Effector memory CD8-positive, alpha-beta T cell (primary cell): Measurements from ENCODE around the gene CCDC88A.

Experiments
- ATAC-seq: fragments of 150-1000 bp; cut with Tn5 transposase; replicated peaks from 2 replicates; pipeline ENCODE4 v1.10.0; 2021; ENCODE audit warnings: mild to moderate bottlenecking, moderate library complexity
- DNase-seq, 3 experiments: peaks; one replicate each; pipeline ENCODE4 v3.0.0; 2021
- H3K27ac Mint-ChIP-seq, 2 donors: one replicate each; pipeline ENCODE4 v1.8.0; 2022; ENCODE audit warnings: mild to moderate bottlenecking in 2 of 2, mixed read lengths in 2 of 2, moderate library complexity in 2 of 2
- H3K27me3 Mint-ChIP-seq, 2 donors: one replicate each; pipeline ENCODE4 v1.8.0; 2022; ENCODE audit warnings: mixed read lengths in 2 of 2
- H3K36me3 Mint-ChIP-seq: one replicate; pipeline ENCODE4 v1.8.0; 2022; ENCODE audit warnings: mild to moderate bottlenecking, moderate library complexity, mixed read lengths; ENCODE audit not compliant: insufficient read depth
- H3K4me1 Mint-ChIP-seq, 2 donors: one replicate each; pipeline ENCODE4 v1.8.0; 2022; ENCODE audit warnings: low read depth in 2 of 2, mixed read lengths in 2 of 2
- H3K4me3 Mint-ChIP-seq, 2 donors: one replicate each; pipeline ENCODE4 v1.8.0; 2022; ENCODE audit warnings: mild to moderate bottlenecking in 2 of 2, mixed read lengths in 2 of 2, moderate library complexity in 2 of 2
- H3K9me3 Mint-ChIP-seq, 2 donors: one replicate each; pipeline ENCODE4 v1.8.0; 2022; ENCODE audit warnings: mixed read lengths in 2 of 2

CCDC88A gene

GRCh38 chr2:55416786-55417568 lies 2.7 kb downstream of the CCDC88A start:
- H3K4me1 Mint-ChIP-seq: peaks cover 12 to 29% of the 10 kb centered on the region in 2 donors
- DNase-seq (no peak), ATAC-seq (no peak)
- no peaks in the 10 kb centered on the region for H3K27me3 Mint-ChIP-seq
- no peaks in the 10 kb centered on the region for H3K9me3 Mint-ChIP-seq
- no peak overlapping the region for H3K27ac Mint-ChIP-seq
- H3K4me3 Mint-ChIP-seq: no peak overlapping the region
- H3K36me3 Mint-ChIP-seq: peaks cover 11% of the 10 kb centered on the region

DNA sequence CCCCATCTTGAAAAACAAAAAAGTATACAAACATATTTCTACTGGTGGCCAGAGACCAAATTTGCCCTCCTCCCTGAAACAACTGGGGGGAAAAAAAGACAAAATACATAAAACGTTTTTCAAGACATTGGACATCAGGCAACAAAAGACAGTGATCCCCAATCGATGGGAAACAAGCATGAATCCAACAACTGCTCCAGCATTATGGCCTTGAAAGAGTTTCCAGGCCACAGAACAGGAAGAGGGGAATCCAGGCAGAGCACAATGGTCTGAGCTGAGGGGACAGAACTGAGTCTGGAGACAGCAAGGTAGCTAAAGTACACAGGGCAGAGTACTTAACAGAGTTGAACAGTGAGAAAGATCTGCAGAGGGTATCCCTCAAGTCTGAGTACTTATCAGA lies 4.4 kb downstream of the CCDC88A start:
- H3K9me3 Mint-ChIP-seq: no peaks in the 10 kb centered on the region
- peak overlapping the region in 1 of 2 donors; percentile 52 for H3K27ac Mint-ChIP-seq
- no peak for ATAC-seq

GRCh38 chr2:55408918-55409868 lies 10.5 kb downstream of the CCDC88A start:
- Mint-ChIP-seq H3K4me3 (no peak overlapping the region), H3K27ac (no peak overlapping the region)

More for the DNA sequence above, 4.4 kb downstream of the CCDC88A start:
- H3K36me3 Mint-ChIP-seq: peaks cover 11% of the 10 kb centered on the region
- DNase-seq: no peak
- no peaks in the 10 kb centered on the region for H3K27me3 Mint-ChIP-seq
- no peak overlapping the region for H3K4me3 Mint-ChIP-seq
- H3K4me1 Mint-ChIP-seq: peaks cover 10 to 20% of the 10 kb centered on the region in 2 donors

GRCh38 chr2:55408098-55408882 lies 11.4 kb downstream of the CCDC88A start:
- no peaks in the 10 kb centered on the region for H3K27me3 Mint-ChIP-seq

More at GRCh38 chr2:55408918-55409868, 10.5 kb downstream of the CCDC88A start:
- H3K27me3 Mint-ChIP-seq: no peaks in the 10 kb centered on the region
- no peak for DNase-seq
- H3K9me3 Mint-ChIP-seq: no peaks in the 10 kb centered on the region
- H3K4me1 Mint-ChIP-seq: peaks cover 2 to 8% of the 10 kb centered on the region in 2 donors
- H3K36me3 Mint-ChIP-seq: peaks cover 5% of the 10 kb centered on the region
- ATAC-seq: no peak

GRCh38 chr2:55405116-55405515 lies 14.5 kb downstream of the CCDC88A start:
- H3K27me3 Mint-ChIP-seq: no peaks in the 10 kb centered on the region

More at GRCh38 chr2:55408098-55408882, 11.4 kb downstream of the CCDC88A start:
- DNase-seq (no peak), ATAC-seq (no peak)
- peaks cover 2 to 8% of the 10 kb centered on the region in 2 donors for H3K4me1 Mint-ChIP-seq
- peaks cover 5% of the 10 kb centered on the region for H3K36me3 Mint-ChIP-seq
- no peak overlapping the region for H3K4me3 Mint-ChIP-seq
- no peak overlapping the region for H3K27ac Mint-ChIP-seq
- no peaks in the 10 kb centered on the region for H3K9me3 Mint-ChIP-seq

GRCh38 chr2:55403256-55403998 lies 16.2 kb downstream of the CCDC88A start:
- Mint-ChIP-seq H3K9me3 (no peaks in the 10 kb centered on the region), H3K4me1 (peaks cover 0 to 4% of the 10 kb centered on the region in 2 donors), H3K27me3 (no peaks in the 10 kb centered on the region), H3K27ac (no peak overlapping the region), H3K4me3 (no peak overlapping the region), H3K36me3 (peaks cover 9% of the 10 kb centered on the region)
- DNase-seq (no peak), ATAC-seq (no peak)

More at GRCh38 chr2:55405116-55405515, 14.5 kb downstream of the CCDC88A start:
- no peaks in the 10 kb centered on the region for H3K9me3 Mint-ChIP-seq
- peaks cover 2 to 8% of the 10 kb centered on the region in 2 donors for H3K4me1 Mint-ChIP-seq
- H3K27ac Mint-ChIP-seq: no peak overlapping the region
- H3K36me3 Mint-ChIP-seq: peaks cover 9% of the 10 kb centered on the region
- ATAC-seq (no peak), DNase-seq (no peak)
- H3K4me3 Mint-ChIP-seq: no peak overlapping the region

GRCh38 chr2:55401124-55401523 lies 18.5 kb downstream of the CCDC88A start:
- Mint-ChIP-seq H3K4me3 (no peak overlapping the region), H3K4me1 (no peaks in the 10 kb centered on the region), H3K36me3 (peaks cover 3% of the 10 kb centered on the region), H3K9me3 (no peaks in the 10 kb centered on the region), H3K27ac (no peak overlapping the region), H3K27me3 (no peaks in the 10 kb centered on the region)
- DNase-seq: no peak
- ATAC-seq: no peak

GRCh38 chr2:55400332-55400731 lies 19.3 kb downstream of the CCDC88A start:
- no peak for DNase-seq
- Mint-ChIP-seq H3K4me1 (no peaks in the 10 kb centered on the region), H3K36me3 (peaks cover 3% of the 10 kb centered on the region), H3K27me3 (no peaks in the 10 kb centered on the region), H3K4me3 (no peak overlapping the region), H3K27ac (no peak overlapping the region), H3K9me3 (no peaks in the 10 kb centered on the region)
- ATAC-seq: no peak

DNA sequence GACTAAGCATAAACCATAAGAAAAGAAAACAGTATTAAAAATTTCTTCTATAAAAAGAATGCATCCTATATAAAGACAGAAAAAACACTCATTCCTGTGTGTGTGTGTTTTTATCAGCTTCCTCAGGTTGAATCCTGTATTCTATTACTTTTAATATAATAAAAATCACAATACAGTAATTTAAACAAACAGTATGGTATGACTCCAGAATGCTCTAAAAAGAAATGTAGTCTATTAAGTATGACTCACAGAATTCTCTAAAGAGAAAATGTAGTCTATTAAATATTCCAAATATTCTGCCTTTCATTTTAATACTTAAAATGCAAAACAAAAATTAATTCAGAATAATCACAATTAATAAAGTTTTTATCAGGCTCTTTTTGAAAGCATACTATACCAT lies 19.8 kb downstream of the CCDC88A start:
- DNase-seq (no peak), ATAC-seq (no peak)
- Mint-ChIP-seq H3K9me3 (no peaks in the 10 kb centered on the region), H3K4me3 (no peak overlapping the region), H3K4me1 (no peaks in the 10 kb centered on the region), H3K36me3 (peaks cover 3% of the 10 kb centered on the region), H3K27me3 (no peaks in the 10 kb centered on the region), H3K27ac (no peak overlapping the region)

GRCh38 chr2:55395724-55396605 lies 23.7 kb downstream of the CCDC88A start:
- DNase-seq (no peak), ATAC-seq (no peak)
- Mint-ChIP-seq H3K4me1 (no peaks in the 10 kb centered on the region), H3K36me3 (peaks cover 3% of the 10 kb centered on the region), H3K27ac (no peak overlapping the region), H3K27me3 (no peaks in the 10 kb centered on the region), H3K4me3 (no peak overlapping the region), H3K9me3 (no peaks in the 10 kb centered on the region)

DNA sequence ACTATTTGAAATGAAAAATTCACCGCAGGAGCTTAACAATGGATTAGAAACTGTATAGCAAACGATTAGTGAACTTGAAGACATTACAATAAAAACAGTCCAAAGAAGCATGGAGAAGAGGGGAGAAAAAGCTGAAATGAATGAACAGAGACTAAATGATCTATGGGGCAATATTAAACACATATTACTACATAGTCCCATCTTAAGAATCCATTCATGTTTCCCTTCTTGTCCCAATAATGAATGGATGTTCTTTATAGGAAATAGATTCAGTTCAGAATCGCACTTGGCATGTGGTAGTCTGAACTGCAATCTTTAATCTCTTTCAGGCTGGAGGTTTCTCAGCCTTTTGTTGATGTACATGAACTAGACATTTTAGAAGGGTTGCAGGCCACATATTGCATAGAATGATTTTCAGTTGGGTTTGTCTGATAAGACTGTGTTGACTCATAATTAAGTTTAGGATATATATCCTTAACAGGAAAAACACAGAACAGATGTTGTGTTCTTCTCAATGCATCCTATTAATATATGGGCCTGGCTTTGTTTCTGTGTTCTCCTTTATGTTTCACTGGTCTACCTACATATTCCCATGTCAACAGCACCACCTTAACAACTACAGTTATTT lies 27.9 kb downstream of the CCDC88A start:
- no peak for ATAC-seq
- no peak overlapping the region for H3K27ac Mint-ChIP-seq
- no peaks in the 10 kb centered on the region for H3K9me3 Mint-ChIP-seq
- no peaks in the 10 kb centered on the region for H3K27me3 Mint-ChIP-seq
- H3K4me3 Mint-ChIP-seq: no peak overlapping the region
- no peaks in the 10 kb centered on the region for H3K4me1 Mint-ChIP-seq
- peaks cover 3% of the 10 kb centered on the region for H3K36me3 Mint-ChIP-seq
- DNase-seq: no peak
